ENCODE measurements around the gene MAGEB2. TPM values are rescaled to one million over a fixed set of nuclear protein-coding genes. Genes with fewer than 3 reads are reported as not detected.

The MAGEB2 gene
- polyA plus RNA-seq, 6 donors from 2014 or later: not detected

DNA sequence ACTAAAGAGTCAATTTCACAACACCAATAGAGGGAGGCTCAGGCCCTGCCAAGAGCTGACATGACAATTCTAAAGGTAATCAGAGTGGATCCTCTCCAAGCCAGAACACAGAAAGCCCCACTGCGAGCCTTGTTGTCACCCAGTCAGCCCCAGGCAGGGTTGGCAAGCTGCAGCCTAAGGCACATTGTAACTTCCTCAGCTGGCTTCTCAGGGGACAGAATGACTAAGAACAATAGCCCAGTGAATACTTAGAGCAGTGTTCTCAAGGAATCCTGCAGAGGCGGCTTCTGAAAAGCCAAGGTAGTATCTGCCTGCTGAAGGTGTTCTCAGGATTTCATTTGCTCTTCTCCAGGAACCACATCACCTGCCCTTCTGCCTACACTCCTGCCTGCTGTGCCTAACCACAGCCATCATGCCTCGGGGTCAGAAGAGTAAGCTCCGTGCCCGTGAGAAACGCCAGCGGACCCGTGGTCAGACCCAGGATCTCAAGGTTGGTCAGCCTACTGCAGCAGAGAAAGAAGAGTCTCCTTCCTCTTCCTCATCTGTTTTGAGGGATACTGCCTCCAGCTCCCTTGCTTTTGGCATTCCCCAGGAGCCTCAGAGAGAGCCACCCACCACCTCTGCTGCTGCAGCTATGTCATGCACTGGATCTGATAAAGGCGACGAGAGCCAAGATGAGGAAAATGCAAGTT, 26.5 kb downstream of the MAGEB2 start, which contains the start of gene MAGEB4:
Gene MAGEB4, plus strand, starts transcription at position 277 of the 692 bp plus-strand sequence. Its CDS starts 136 bp downstream, at position 413.
- H3K27me3 Mint-ChIP-seq: no peaks in the 10 kb centered on the region

DNA sequence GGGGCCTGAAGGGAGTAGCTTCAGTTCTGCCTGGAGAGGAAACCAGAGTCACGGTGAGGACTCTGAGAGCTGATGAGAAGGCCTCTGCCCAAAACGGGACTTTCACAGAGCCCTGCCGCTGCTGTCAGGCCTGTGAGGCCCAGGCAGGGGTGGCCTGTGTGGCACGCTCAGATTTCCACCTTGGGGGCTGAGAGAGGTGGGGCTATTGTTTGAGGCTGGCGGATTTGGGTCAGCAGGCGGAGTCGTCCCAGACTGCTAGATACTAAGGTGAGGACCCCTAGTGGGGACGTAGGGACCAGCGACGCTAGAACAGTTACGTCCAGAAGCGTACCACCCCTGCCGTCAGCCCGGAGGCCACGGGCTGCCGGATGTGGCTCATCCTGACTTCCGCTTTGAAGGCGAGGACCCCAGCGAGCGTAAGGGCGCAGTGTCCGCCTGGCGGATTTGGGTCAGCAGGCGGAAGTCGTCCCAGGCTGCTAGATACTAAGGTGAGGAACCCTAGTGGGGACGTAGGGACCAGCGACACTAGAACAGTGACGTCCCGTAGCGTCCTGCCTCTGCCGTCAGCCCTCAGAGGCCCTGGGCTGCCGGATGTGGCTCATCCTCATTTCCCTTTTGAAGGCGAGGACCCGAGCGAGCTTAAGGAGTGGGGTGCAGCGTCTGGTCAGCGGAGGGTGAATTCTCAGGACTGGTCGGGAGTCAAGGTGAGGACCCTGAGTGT, 31.6 kb downstream of the MAGEB2 start, which contains the start of gene MAGEB1:
Gene MAGEB1, plus strand, starts transcription at position 378 of the 721 bp plus-strand sequence. CDS start 3,348 bp downstream, outside the sequence.
- Mint-ChIP-seq H3K27ac (no peak within 1 kb of the TSS), H3K9me3 (peaks cover 0 to 6% (median 4%) of the 10 kb centered on the region in 7 donors), H3K4me3 (no peak within 1 kb of the TSS), H3K36me3 (no peaks in the 10 kb centered on the region), H3K4me1 (no peaks in the 10 kb centered on the region), H3K27me3 (no peaks in the 10 kb centered on the region)
- DNase-seq (no peak), ATAC-seq (ENCODE audit: low read depth in 2 of 2) (no peak)

More for the DNA sequence above, 26.5 kb downstream of the MAGEB2 start, which contains the start of gene MAGEB4:
- no peaks in the 10 kb centered on the region for H3K4me1 Mint-ChIP-seq
- H3K4me3 Mint-ChIP-seq: peak within 1 kb of the TSS in 1 of 8 donors; percentile 59
- no peaks in the 10 kb centered on the region for H3K36me3 Mint-ChIP-seq
- ATAC-seq (ENCODE audit: low read depth in 2 of 2) (no peak), DNase-seq (no peak)
- no peak within 1 kb of the TSS for H3K27ac Mint-ChIP-seq
- H3K9me3 Mint-ChIP-seq: peaks cover 0 to 3% (median 0%) of the 10 kb centered on the region in 7 donors

DNA sequence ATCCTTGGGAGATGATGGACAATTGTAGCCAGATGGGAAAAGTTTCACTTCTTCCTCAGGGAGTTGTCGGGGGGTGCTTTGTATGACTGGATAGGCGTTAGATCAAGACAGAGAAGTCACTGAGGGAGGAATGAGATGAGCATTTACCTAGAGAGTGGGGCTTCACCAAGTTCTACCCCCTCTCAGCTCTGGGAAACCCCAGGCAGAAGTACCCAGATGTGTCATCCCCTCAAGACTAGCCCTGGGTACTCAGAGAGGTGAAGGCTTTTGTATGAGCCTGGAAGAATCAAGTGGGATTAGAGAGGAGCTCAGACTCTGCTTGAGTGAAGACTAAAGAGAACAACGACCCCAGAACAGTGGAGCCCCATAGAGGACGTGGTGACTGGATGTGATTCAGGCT, 33.5 kb downstream of the MAGEB2 start:
- no peak overlapping the region for H3K27ac Mint-ChIP-seq
- peaks cover 0 to 6% (median 4%) of the 10 kb centered on the region in 7 donors for H3K9me3 Mint-ChIP-seq
- H3K36me3 Mint-ChIP-seq: no peaks in the 10 kb centered on the region
- H3K27me3 Mint-ChIP-seq: no peaks in the 10 kb centered on the region
- DNase-seq: no peak
- no peak for ATAC-seq (ENCODE audit: low read depth in 2 of 2)
- H3K4me3 Mint-ChIP-seq: no peak overlapping the region
- H3K4me1 Mint-ChIP-seq: no peaks in the 10 kb centered on the region

DNA sequence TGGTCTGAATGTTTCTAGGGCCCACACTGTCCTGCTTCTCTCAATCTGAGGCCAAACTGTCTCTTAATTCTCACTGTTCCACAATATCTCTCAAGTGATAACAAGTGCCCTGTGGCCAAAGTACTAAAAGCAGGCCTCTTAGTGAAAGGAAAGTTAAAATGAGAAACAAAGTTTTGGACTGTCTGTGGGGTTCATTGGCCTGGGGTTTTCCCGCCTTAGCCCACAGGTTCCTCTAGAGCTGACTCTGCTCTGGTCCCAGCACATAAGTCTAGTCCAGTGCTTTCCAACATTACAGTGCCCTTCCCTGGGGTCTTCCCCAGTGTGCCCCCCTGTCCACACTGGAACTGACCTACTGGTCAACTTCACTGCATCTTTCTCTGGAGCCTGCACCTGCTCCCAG, 37.9 kb downstream of the MAGEB2 start:
- H3K4me3 Mint-ChIP-seq: no peak overlapping the region
- peaks cover 0 to 24% (median 9%) of the 10 kb centered on the region in 7 donors for H3K9me3 Mint-ChIP-seq
- H3K27ac Mint-ChIP-seq: no peak overlapping the region
- no peaks in the 10 kb centered on the region for H3K4me1 Mint-ChIP-seq
- no peaks in the 10 kb centered on the region for H3K36me3 Mint-ChIP-seq
- H3K27me3 Mint-ChIP-seq: no peaks in the 10 kb centered on the region
- DNase-seq: no peak
- no peak for ATAC-seq (ENCODE audit: low read depth in 2 of 2)

DNA sequence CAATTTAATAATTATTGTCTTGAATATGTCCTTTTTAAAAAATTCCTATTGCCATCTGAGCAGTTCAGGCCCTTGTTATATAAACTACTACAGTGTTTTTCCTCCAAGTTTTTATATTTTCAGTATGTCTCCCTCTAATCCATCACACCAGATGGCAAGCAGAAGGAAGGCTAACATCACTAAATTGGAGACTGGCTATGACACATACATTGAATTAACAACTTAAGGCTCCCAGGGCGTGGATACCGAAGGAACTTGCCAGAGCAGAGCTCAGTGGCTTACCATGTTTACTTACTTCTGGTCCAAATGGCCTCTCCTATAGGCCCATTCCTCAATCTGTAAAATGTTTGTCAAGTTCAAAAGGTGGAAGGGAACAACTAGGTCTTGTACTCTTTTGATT, 44.6 kb downstream of the MAGEB2 start:
- Mint-ChIP-seq H3K4me3 (no peak overlapping the region), H3K4me1 (no peaks in the 10 kb centered on the region), H3K36me3 (no peaks in the 10 kb centered on the region), H3K9me3 (peaks cover 0 to 19% (median 6%) of the 10 kb centered on the region in 7 donors), H3K27me3 (no peaks in the 10 kb centered on the region), H3K27ac (no peak overlapping the region)
- no peak for DNase-seq
- no peak for ATAC-seq (ENCODE audit: low read depth in 2 of 2)

DNA sequence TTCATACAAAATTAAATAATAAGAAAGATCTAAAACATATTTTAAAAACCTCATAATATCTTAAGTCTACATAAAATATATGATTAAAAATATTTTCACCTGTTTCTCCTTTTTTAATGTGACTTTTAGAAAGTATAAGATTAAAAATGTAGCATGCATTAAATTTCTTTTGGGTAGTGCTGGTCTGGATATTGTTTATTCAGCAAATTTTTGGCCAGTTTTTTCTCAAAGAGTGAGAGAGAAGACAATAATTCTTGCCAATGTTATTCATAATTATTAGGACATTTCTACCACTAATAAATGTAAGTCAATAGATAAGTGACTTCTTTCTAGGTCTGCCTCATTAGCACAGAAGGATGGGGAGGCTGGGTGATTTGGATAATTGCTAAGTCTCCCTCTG, 45.6 kb downstream of the MAGEB2 start:
- Mint-ChIP-seq H3K27me3 (peaks cover 0 to 3% (median 0%) of the 10 kb centered on the region in 3 donors), H3K9me3 (peaks cover 0 to 9% (median 2%) of the 10 kb centered on the region in 7 donors), H3K27ac (no peak overlapping the region), H3K4me3 (no peak overlapping the region), H3K36me3 (no peaks in the 10 kb centered on the region), H3K4me1 (no peaks in the 10 kb centered on the region)
- DNase-seq (no peak), ATAC-seq (ENCODE audit: low read depth in 2 of 2) (no peak)

DNA sequence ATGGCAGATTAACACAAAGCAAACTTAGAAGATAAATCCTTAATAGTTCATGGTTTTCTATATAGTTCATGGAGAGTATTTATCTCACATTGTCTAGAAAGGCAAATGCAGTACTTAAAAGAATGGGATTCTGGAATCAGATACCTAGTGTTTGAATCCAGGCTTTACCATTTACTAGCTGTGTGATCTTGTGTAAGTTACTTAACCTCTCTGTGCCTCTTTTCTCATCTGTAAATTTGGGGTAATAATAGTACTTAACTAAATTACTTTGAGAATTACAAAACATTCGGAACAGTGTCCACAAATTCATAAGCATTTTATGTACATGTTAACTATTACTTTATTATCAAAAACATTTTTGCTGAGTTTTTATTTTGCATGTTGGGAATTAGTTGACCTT, 47.4 kb downstream of the MAGEB2 start:
- ATAC-seq (ENCODE audit: low read depth in 2 of 2) (no peak), DNase-seq (no peak)
- Mint-ChIP-seq H3K27me3 (peaks cover 0 to 3% (median 0%) of the 10 kb centered on the region in 3 donors), H3K9me3 (no peaks in the 10 kb centered on the region), H3K27ac (no peak overlapping the region), H3K4me1 (no peaks in the 10 kb centered on the region), H3K36me3 (no peaks in the 10 kb centered on the region), H3K4me3 (no peak overlapping the region)

Other genes starting within 250 kb of the MAGEB2 start
- not detected for gene MAGEB3, start 15.1 kb downstream of the MAGEB2 start, polyA plus RNA-seq (ENCODE audit: low read depth in 6 of 6)
- gene MAGEB4, start 26.4 kb downstream of the MAGEB2 start, polyA plus RNA-seq (ENCODE audit: low read depth in 6 of 6): not detected
- gene MAGEB1, start 31.6 kb downstream of the MAGEB2 start, polyA plus RNA-seq (ENCODE audit: low read depth in 6 of 6): not detected
- not detected for gene NR0B1, start 93.8 kb downstream of the MAGEB2 start, polyA plus RNA-seq (ENCODE audit: low read depth in 6 of 6)

All from naive B cell (primary cell).